Esophagus muscularis mucosa (tissue), 3 donors: ENCODE data around the gene KLRC4.

Experiments
- POLR2A ChIP-seq: fragments of 450-650 bp; IDR thresholded peaks from one replicate; pipeline ENCODE4 v1.6.1; 2017; ENCODE audit warnings: antibody characterized with exemption, moderate library complexity, mild to moderate bottlenecking, low read depth
- TF ChIP-seq, protein P1 (sequence below), 3 experiments: fragments of 200-600 bp in 2 of 3; fragments of 450-650 bp in 1 of 3; sonication (generic) in 2 of 3; IDR thresholded peaks; one replicate each; pipeline ENCODE4 v1.5.1; 2017 to 2019; ENCODE audit warnings: antibody characterized with exemption in 3 of 3, mild to moderate bottlenecking in 2 of 3, moderate library complexity in 1 of 3

DNA sequence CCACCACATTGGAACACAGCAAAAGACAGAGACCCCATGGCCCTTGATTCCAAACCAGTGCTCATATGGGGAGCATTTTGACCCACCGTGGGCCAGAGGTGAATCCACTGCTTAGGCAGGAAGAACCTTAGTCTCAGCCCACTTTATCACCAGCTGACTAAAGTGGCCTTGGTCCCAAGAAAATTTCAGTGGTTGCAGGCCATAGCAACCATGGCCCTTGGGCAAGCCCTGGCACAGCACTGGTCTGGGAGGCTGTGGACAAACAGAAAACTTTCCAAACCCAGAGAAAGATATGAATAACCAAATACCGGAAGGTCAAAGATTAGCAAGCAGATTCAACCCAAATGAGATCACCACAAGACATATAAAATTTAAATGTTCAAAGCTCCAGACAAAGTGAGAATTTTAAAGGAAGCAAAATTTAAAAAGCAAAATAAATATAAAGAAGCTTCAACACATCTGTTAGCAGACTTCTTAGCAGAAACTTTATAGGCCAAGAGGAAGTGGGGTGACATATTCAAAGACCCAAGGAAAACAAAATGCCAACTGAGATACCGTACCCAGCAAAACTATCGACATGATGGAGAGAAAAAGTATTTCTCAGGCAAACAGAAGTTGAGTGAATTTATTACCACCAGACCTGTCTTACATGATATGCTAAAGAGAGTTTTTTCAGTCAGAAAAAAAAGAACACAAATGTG lies 27.5 kb downstream of the KLRC4 start:
- no peak for TF ChIP-seq POLR2A
- TF ChIP-seq, protein P1, sequence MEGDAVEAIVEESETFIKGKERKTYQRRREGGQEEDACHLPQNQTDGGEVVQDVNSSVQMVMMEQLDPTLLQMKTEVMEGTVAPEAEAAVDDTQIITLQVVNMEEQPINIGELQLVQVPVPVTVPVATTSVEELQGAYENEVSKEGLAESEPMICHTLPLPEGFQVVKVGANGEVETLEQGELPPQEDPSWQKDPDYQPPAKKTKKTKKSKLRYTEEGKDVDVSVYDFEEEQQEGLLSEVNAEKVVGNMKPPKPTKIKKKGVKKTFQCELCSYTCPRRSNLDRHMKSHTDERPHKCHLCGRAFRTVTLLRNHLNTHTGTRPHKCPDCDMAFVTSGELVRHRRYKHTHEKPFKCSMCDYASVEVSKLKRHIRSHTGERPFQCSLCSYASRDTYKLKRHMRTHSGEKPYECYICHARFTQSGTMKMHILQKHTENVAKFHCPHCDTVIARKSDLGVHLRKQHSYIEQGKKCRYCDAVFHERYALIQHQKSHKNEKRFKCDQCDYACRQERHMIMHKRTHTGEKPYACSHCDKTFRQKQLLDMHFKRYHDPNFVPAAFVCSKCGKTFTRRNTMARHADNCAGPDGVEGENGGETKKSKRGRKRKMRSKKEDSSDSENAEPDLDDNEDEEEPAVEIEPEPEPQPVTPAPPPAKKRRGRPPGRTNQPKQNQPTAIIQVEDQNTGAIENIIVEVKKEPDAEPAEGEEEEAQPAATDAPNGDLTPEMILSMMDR (IDR thresholded peaks at IDR 0.05), result no peak
